Measurements from ENCODE around the gene KIF26A.

Gene KIF26A

GRCh38 chr14:104103446-104104075, 34.8 kb upstream of the KIF26A start:
- H4K20me1 ChIP-seq (ENCODE audit: insufficient read depth, low read length), result no peaks in the 10 kb centered on the region
- no peaks in the 10 kb centered on the region for H3K79me2 ChIP-seq (ENCODE audit: low read length)
- peaks cover 7% of the 10 kb centered on the region; the same call in 1 of the 2 replicates for H3K27me3 ChIP-seq (replicated peaks; ENCODE audit: insufficient read depth, low read length)
- H2AFZ ChIP-seq (ENCODE audit: low read length), result no peak overlapping the region
- no peak for DNase-seq
- no peak for TF ChIP-seq EZH2 (optimal IDR thresholded peaks at IDR 0.05; ENCODE audit: low read depth, low read length)
- TF ChIP-seq CTCF (IDR thresholded peaks at IDR 0.05; ENCODE audit: low read length), result no peak
- no peak for TF ChIP-seq EZH2phosphoT487 (IDR thresholded peaks at IDR 0.05; ENCODE audit: low read length)
- no peak overlapping the region for H3K9ac ChIP-seq (ENCODE audit: low read length)
- H3F3A ChIP-seq (ENCODE audit: insufficient read depth, low read length), result no peaks in the 10 kb centered on the region
- no peaks in the 10 kb centered on the region for H3K4me1 ChIP-seq (ENCODE audit: low read length)
- no peaks in the 10 kb centered on the region for H3K9me2 ChIP-seq (replicated peaks; ENCODE audit: insufficient read depth, low read length)
- no peak overlapping the region for H3K4me3 ChIP-seq (ENCODE audit: low read length)
- H3K4me2 ChIP-seq (ENCODE audit: low read depth, low read length), result no peak overlapping the region
- H3K36me3 ChIP-seq (replicated peaks; ENCODE audit: insufficient read depth, low read length), result no peaks in the 10 kb centered on the region
- H3K9me3 ChIP-seq (replicated peaks; ENCODE audit: insufficient read depth, low read length), result no peaks in the 10 kb centered on the region
- H3K27ac ChIP-seq (ENCODE audit: low read length), result no peak overlapping the region

GRCh38 chr14:104104076-104104901, 34.1 kb upstream of the KIF26A start:
- TF ChIP-seq EZH2 (optimal IDR thresholded peaks at IDR 0.05; ENCODE audit: low read depth, low read length) (no peak), EZH2phosphoT487 (IDR thresholded peaks at IDR 0.05; ENCODE audit: low read length) (no peak), CTCF (IDR thresholded peaks at IDR 0.05; ENCODE audit: low read length) (no peak)
- Histone ChIP-seq H3F3A (ENCODE audit: insufficient read depth, low read length) (no peaks in the 10 kb centered on the region), H3K9me2 (replicated peaks; ENCODE audit: insufficient read depth, low read length) (no peaks in the 10 kb centered on the region), H3K4me3 (ENCODE audit: low read length) (no peak overlapping the region), H3K9me3 (replicated peaks; ENCODE audit: insufficient read depth, low read length) (no peaks in the 10 kb centered on the region), H3K36me3 (replicated peaks; ENCODE audit: insufficient read depth, low read length) (no peaks in the 10 kb centered on the region), H3K4me1 (ENCODE audit: low read length) (no peaks in the 10 kb centered on the region), H3K27ac (ENCODE audit: low read length) (no peak overlapping the region), H2AFZ (ENCODE audit: low read length) (no peak overlapping the region), H3K9ac (ENCODE audit: low read length) (no peak overlapping the region), H3K27me3 (replicated peaks; ENCODE audit: insufficient read depth, low read length) (peaks cover 7% of the 10 kb centered on the region; the same call in 1 of the 2 replicates), H4K20me1 (ENCODE audit: insufficient read depth, low read length) (no peaks in the 10 kb centered on the region), H3K4me2 (ENCODE audit: low read depth, low read length) (no peak overlapping the region), H3K79me2 (ENCODE audit: low read length) (no peaks in the 10 kb centered on the region)
- no peak for DNase-seq

- H3K4me2 ChIP-seq (ENCODE audit: low read depth, low read length), result no peak overlapping the region
- TF ChIP-seq EZH2phosphoT487 (IDR thresholded peaks at IDR 0.05; ENCODE audit: low read length) (no peak), CTCF (IDR thresholded peaks at IDR 0.05; ENCODE audit: low read length) (no peak), EZH2 (optimal IDR thresholded peaks at IDR 0.05; ENCODE audit: low read depth, low read length) (no peak)
- H2AFZ ChIP-seq (ENCODE audit: low read length), result no peak overlapping the region
- H3K36me3 ChIP-seq (replicated peaks; ENCODE audit: insufficient read depth, low read length), result no peaks in the 10 kb centered on the region
- no peaks in the 10 kb centered on the region for H3K9me2 ChIP-seq (replicated peaks; ENCODE audit: insufficient read depth, low read length)
- no peaks in the 10 kb centered on the region for H4K20me1 ChIP-seq (ENCODE audit: insufficient read depth, low read length)
- peaks cover 7% of the 10 kb centered on the region; the same call in 1 of the 2 replicates for H3K27me3 ChIP-seq (replicated peaks; ENCODE audit: insufficient read depth, low read length)
- DNase-seq, result no peak
- no peaks in the 10 kb centered on the region for H3K4me1 ChIP-seq (ENCODE audit: low read length)
- H3F3A ChIP-seq (ENCODE audit: insufficient read depth, low read length), result no peaks in the 10 kb centered on the region
- H3K27ac ChIP-seq (ENCODE audit: low read length), result no peak overlapping the region
- no peaks in the 10 kb centered on the region for H3K9me3 ChIP-seq (replicated peaks; ENCODE audit: insufficient read depth, low read length)
- no peaks in the 10 kb centered on the region for H3K79me2 ChIP-seq (ENCODE audit: low read length)
- H3K9ac ChIP-seq (ENCODE audit: low read length), result no peak overlapping the region
- no peak overlapping the region for H3K4me3 ChIP-seq (ENCODE audit: low read length)
Measured at GRCh38 chr14:104105071-104105821, 33.1 kb upstream of the KIF26A start.
